HL-60/S4 treated with phorbol 12-myristate 13-acetate at 8.2 ng/mL for 4 days and 3 days (cell line): ENCODE measurements around the gene CDC42BPB.

Experiments
- in situ Hi-C: fragments of 300-500 bp; cut with MboI; formaldehyde crosslinking; loops from 2 replicates; pipeline ENCODE4 v1.15.0; 2022; ENCODE audit warnings: low sequenced_read_pairs

Gene CDC42BPB

DNA sequence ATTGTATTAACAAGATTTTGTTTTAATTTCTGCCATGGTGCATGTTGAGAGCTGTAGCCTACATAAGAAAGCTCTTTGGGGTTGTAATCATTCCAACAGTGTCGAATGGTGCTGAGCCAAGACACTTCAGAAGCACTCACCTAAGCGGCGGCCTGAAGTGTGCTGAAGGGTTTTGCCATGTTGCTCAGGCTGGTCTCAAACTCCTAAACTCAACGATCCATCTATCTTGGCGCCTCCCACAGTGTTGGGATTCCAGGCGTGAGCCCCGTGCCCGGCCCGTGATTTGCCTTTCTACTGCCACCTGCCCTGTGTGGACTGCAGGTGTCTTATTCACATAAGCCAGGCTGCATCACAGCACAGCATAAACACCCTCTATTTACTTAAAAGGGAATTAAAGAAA is 86.0 kb downstream of the CDC42BPB start:
- in situ Hi-C loops = no loop called here

DNA sequence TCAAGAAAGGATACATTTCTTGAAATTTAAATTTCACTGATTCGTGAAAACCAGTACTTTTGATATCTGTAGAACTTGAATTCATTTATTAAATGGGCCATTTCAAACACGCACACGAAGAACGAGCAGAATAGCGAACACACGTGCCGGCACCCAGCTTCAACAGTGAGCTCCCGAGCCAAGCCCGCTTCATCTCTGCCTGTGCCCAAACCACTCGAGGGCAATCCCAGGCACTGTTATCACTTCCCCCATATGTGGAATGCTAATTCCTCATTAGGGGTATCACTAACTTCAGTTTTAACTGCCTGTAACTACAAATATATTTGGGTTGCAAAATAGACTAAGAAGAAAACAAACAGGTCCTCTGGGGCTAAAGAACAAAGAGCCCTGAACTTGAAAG is 86.9 kb downstream of the CDC42BPB start:
- in situ Hi-C loops = no loop called here

- in situ Hi-C loops = no loop called here
Observed at GRCh38 chr14:102969901-102970300, 87.4 kb downstream of the CDC42BPB start.

GRCh38 chr14:102969060-102969791 is 88.1 kb downstream of the CDC42BPB start:
- in situ Hi-C loops = no loop called here

GRCh38 chr14:102968306-102968705 is 89.0 kb downstream of the CDC42BPB start:
- in situ Hi-C loops = no loop called here

DNA sequence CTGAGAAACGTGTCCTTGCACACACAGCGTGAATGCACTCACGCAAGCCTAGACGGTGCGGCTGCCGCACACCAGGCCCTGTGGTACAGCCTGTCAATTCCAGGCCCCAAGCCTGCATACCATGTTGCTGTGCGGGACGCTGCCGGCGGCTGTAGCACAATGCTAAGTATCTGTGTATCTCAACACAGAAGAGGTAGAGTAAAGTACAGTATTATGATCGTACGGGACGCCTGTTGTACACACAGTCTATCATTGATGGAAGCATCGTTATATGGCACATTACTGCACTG is 89.9 kb downstream of the CDC42BPB start:
- in situ Hi-C loops = no loop called here

- in situ Hi-C loops = no loop called here
Observed at GRCh38 chr14:102966681-102967505, 90.5 kb downstream of the CDC42BPB start.

- in situ Hi-C loops = no loop called here
Observed at GRCh38 chr14:102965971-102966655, 91.2 kb downstream of the CDC42BPB start.

DNA sequence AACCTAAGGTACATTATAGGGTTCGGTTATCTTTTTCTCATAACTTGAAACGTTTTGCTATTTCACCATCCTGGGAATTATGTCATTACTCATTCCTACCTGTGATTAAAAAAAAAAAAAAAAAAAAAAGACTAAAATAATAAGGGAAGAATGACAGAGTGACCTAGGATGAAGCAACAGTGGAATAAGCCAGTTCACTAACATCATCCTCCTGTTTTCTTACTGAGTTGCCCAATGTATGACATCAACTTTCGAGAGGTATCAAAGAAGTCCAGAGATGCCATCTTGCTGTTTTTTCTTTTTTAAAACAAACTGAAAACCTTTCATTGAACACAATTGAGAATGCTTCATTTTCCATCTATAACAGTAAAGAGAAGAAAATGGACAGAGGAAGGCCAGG is 92.1 kb downstream of the CDC42BPB start:
- in situ Hi-C loops = no loop called here

GRCh38 chr14:102964152-102964730 is 93.1 kb downstream of the CDC42BPB start:
- in situ Hi-C loops = no loop called here

DNA sequence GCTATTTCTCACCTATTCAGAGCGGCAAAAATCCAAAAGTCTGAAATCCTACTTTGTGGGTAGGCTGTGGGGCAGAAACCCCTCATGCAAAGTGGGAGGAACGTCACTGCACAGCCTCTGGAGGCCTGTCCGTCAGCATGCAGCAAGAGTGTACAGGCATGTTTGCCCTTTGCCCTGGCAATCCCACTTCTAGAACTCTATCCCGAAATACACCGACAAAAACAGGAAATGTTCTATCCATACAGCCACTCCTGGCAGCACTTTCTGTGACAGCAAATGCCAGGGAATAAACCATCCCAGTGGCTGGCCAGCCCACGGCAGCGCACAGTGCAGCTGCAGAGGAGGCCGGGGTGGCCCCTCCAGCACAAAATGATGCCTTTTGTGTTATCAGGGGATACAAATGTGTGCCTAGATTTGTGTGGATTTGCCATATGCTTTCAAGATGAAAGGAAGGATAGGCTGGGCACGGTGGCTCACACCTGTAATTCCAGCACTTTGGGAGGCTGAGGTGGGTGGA is 95.2 kb downstream of the CDC42BPB start:
- in situ Hi-C loops = no loop called here

GRCh38 chr14:102958461-102958860 is 98.9 kb downstream of the CDC42BPB start:
- in situ Hi-C loops = no loop called here

GRCh38 chr14:102957222-102957621 is 100.1 kb downstream of the CDC42BPB start:
- in situ Hi-C loops = no loop called here

- in situ Hi-C loops = no loop called here
Observed at GRCh38 chr14:102955636-102956408, 101.5 kb downstream of the CDC42BPB start.

- in situ Hi-C loops = no loop called here
Observed at GRCh38 chr14:102954081-102954789, 103.1 kb downstream of the CDC42BPB start.

- in situ Hi-C loops = no loop called here
Observed at GRCh38 chr14:102953100-102953499, 104.2 kb downstream of the CDC42BPB start.

GRCh38 chr14:102952276-102952675 is 105.1 kb downstream of the CDC42BPB start:
- in situ Hi-C loops = no loop called here

DNA sequence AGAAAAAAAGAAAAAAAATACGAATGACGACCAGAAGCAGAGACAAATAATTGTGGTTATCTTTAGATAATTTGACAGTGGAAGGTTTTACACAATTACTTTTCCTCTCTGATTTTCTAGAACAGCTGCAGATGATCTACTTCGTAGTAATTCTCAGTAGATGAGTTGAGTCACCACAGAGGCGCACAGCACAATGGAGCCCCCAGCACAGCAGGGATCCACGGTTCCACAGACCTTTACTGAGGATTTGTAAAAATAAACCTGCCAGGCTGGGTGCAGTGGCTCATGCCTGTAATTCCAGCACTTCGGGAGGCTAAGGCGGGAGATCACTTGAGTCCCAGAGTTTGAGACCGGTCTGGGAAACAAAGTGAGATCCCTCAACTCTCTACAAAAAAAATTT is 105.5 kb downstream of the CDC42BPB start:
- in situ Hi-C loops = no loop called here

- in situ Hi-C loops = no loop called here
Observed at GRCh38 chr14:102951034-102951433, 106.3 kb downstream of the CDC42BPB start.
